Amygdala (tissue), 56 donors: ENCODE measurements around the gene TMEM119.

Source experiments
- DNase-seq, 56 donors: peaks; one replicate each; lab custom pipeline; 2025; lab: John Stamatoyannopoulos, UW

The TMEM119 gene

GRCh38 chr12:108571609-108572165 is 26.2 kb downstream of the TMEM119 start:
- no peak for DNase-seq

- DNase-seq = peak in 1 of 56 donors; percentile 13
Measured at GRCh38 chr12:108570743-108571608, 26.9 kb downstream of the TMEM119 start.

GRCh38 chr12:108568338-108569154 is 29.3 kb downstream of the TMEM119 start:
- no peak for DNase-seq

- peak in 1 of 56 donors; percentile 10 for DNase-seq
Measured at GRCh38 chr12:108567406-108568337, 30.2 kb downstream of the TMEM119 start.

GRCh38 chr12:108566452-108566851 is 31.4 kb downstream of the TMEM119 start:
- DNase-seq = no peak

GRCh38 chr12:108565976-108566375 is 31.9 kb downstream of the TMEM119 start:
- peak in 8 of 56 donors; percentile 6 to 38 (median 15) for DNase-seq

GRCh38 chr12:108565146-108565545 is 32.7 kb downstream of the TMEM119 start:
- no peak for DNase-seq

- no peak for DNase-seq
Measured at GRCh38 chr12:108564724-108565123, 33.2 kb downstream of the TMEM119 start.

GRCh38 chr12:108563804-108564151 is 34.1 kb downstream of the TMEM119 start:
- no peak for DNase-seq

- DNase-seq = peak in 49 of 56 donors; percentile 17 to 88 (median 57)
Measured at GRCh38 chr12:108563136-108563803, 34.6 kb downstream of the TMEM119 start.

GRCh38 chr12:108562348-108563135 is 35.3 kb downstream of the TMEM119 start, which contains the start of gene ISCU:
TSS of gene ISCU (plus strand) at chr12:108562596. CDS start at chr12:108562623, 27 bp downstream.
- peak; percentile 64 to 99 (median 96) for DNase-seq

- no peak for DNase-seq
Measured at GRCh38 chr12:108561852-108562347, 36.0 kb downstream of the TMEM119 start.

- DNase-seq = peak in 54 of 56 donors; percentile 23 to 90 (median 67)
Measured at GRCh38 chr12:108560752-108561719, 36.8 kb downstream of the TMEM119 start, which contains the start of gene SART3. TSS of gene SART3 (minus strand) at chr12:108561173. CDS start at chr12:108561154, 19 bp downstream.

GRCh38 chr12:108560321-108560721 is 37.6 kb downstream of the TMEM119 start:
- DNase-seq = no peak

GRCh38 chr12:108559748-108560147 is 38.1 kb downstream of the TMEM119 start:
- DNase-seq = no peak

GRCh38 chr12:108559007-108559655 is 38.8 kb downstream of the TMEM119 start:
- DNase-seq = no peak
